GOT3 (cell line): ENCODE data around the gene CMTM6.
"Not testable (repeated sequence)": the region's sequence is repeated elsewhere in the genome, so short reads cannot be mapped to it uniquely, and the experiment has no call there.

ENCODE experiments used
- DNase-seq: peaks from one replicate; lab custom pipeline; 2025; ENCODE audit warnings: mixed read lengths; lab: John Stamatoyannopoulos, UW

CMTM6 gene

DNA sequence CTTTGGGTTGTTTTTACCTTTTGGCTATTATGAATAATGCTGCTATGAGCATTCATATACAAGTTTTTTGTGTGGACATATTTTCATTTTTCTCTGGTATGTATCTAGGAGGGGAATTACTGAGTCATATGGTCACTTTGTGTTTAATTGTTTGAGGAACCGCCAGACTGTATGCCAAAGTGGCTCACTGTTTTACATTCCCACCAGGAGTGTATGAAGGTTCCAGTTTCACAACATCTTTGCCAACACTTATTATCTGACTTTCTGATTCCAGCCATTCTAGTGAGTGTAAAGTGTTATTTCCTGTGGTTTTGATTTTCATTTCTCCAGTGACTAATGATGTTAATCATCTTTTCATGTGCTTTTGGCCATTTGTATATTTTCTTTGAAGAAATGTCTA, 59.2 kb downstream of the CMTM6 start:
- DNase-seq = no peak

DNA sequence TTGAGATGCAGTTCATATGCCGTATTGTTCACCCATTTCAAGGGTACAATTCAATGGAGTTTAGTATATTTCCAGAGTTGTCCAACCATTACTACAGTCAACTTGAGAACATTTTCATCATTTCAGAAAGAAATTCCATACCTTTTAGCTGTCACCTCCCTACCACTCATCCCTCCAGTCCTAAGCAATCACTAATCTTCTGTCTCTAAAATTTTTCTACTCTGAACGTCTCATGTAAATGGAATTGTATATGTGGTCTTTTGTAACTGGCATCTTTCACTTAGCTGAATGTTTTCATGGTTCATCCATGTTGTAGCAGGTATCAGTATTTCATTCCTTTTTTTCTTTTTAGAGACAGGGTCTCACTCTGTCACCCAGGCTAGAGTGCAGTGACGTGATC, 59.9 kb downstream of the CMTM6 start:
- no peak for DNase-seq

DNA sequence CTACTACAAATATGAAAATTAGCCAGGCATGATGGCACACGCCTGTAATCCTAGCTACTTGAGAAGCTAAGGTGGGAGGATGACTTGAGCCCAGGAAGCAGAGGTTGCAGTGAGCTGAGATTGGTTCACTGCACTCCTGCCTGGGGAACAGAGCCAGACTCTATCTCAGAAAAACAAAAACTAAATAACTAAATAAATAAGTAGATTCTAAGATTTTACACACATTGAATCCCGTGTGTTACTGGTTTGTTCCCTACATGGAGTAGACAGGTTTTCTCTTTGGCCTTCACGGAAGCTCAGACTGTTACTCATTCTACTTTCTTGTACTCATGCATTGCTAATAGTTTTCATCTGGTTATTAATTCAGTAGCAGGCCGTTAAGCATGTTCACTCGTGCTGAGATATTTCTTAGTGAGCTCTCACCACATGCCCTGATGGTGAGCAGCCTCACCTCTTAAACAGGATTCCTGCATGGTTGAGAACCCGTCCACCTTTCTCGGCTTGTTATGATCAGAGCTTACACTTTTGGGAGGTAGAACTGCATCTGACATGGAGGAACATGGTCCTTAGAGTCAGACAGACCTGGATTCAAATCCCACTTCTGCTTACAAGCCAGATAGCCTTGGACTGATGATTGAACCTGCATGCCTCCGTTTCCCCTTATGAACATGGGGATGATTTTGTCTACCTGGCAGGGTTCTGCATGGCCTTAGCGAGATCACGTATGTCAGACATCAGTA, 61.9 kb downstream of the CMTM6 start:
- no peak for DNase-seq

DNA sequence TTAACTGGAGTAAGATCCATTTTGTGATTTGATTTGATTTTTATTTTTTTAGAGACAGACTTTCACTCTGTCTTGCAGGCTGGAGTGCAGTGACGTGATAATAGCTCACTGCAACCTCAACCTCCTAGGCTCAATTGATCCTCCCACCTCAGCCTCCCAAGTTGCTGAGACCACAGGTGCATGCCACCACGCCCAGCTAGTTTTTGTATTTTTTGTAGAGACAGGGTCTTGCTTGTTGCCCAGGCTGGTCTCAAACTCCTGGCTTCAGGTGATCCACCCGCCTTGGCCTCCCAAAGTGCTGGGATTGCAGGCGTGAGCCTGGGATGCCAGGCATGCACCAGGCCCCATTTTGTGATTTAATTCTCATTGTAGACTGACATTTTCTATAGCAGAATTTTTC, 63.2 kb downstream of the CMTM6 start:
- DNase-seq = not testable (repeated sequence)

DNA sequence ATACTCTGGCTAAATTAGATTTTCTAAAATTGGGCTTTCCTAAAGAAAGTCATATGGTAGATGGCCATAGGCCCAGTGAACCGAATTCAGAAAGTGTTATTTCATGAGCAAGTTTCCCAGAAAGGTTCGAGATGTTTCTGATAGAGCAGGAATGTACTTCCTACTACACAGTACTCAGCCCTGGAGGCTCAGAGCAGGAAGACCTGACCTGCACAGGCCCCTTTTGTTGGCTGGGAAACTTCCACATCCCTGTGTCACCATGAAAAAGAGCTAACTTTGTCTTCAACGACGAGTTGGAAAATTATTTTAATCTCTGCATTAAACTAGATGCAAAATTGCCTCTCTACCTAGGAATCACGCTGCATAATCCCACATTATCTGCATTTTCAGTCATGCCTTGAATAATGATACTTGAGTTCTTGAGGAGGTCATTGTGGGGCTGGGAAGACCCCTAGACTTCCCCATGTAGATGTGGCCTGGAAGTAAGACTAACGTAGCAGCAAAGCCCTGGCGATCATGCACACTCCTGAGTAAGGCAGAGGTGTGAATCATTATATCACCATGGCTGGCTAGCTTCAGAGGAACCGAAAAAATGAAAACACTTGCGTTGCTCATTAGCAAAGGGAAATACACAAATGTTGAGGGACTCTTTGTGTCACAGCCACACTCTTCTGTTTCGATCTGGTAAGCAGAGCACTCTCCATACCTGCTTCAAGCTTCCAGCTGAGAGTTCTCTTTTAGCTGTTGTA, 63.9 kb downstream of the CMTM6 start:
- no peak for DNase-seq

DNA sequence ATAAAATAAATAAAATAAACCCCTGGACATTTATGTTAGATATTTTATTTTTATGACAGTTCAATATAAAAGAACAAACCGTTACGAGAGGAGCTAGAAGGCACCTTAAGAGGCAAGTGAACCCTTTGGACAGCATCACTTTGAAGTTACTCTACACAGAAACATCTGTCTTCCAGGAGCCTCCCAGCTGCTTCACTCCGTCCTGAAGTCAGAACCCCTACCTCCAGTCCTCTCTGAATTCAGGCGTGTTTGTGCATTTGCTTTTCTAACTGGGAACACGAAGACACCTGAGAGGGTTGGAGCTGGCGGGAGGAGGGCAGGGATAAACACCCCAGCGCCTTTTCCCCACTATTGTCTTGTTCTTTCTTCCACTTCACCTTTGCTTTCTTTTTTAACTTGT, 64.8 kb downstream of the CMTM6 start:
- no peak for DNase-seq

DNA sequence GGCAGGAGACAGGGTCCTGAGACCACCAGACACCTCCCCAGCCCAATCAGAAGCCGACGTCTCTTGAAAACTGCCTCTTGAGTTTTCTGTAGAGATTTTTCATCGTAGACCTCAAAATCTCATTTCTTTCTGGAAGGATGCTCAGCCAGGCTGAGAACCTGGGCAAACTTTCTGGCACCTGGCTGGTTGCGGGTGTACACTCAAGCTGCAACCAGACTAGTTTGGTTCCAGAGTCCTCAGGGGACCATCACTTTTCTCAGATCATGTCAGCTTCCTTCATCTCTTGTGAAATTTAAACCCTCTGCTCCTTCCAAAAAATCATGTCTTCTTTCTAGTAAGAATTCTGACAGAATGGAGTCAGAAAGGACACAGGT, 65.8 kb downstream of the CMTM6 start:
- no peak for DNase-seq

DNA sequence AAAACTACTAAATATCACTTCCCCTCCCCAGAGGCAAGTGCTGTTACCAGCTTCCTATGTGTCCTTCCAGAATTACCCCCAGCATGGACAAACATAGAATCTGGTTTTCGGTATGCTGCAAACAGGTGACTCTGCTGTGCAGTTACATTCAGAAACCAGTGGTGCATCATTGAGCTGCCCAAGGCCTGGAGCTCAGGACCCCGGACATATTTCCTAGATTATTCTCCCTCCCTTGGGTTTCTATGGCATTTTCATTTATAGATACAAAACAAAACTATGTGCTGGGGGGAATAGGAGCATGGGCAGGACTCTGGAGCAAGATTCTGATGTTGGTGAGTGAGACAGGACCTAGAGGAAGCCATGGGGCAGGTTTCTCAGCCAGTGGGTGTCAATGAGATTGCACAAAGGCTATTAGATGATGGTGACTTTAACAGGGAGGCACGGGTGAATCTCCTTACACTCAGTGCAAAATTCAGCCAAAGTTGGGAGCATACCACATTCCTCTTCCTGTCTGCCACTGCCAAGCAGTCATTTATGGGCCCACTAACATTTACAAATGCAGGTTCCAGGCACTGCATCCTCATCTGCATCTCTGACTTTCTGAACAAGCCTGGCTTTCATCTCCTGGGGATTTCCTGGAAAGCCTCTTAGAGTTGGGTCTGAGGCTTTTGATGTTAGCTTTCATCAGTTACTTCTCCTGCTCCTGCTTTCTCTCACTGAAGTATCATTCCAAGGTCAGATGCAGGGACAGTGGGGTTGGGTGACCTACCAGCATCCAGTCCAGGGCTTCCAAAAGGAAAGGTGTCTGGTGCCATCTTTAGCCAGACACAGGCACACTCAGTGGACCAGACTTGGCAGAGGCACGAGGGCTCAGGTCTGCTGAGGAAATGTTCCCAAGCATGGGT, 66.5 kb downstream of the CMTM6 start:
- DNase-seq = no peak

DNA sequence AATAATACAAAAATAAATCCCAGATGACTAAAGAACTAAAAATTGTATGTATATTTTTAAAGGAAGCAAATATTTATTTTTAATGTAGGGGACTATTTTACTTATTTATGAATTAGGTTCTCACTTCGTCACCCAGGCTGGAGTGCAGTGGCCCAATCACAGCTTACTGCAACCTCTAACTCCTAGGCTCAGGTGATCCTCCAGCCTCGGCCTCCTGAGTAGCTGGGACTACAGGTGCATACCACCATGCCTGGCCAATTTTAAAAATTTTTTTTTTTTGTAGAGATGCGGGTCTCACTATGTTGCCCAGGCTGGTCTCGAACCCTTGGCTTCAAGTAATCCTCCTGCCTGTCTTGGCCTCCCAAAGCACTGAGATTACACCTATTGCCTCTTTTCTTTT, 68.4 kb downstream of the CMTM6 start:
- no peak for DNase-seq

DNA sequence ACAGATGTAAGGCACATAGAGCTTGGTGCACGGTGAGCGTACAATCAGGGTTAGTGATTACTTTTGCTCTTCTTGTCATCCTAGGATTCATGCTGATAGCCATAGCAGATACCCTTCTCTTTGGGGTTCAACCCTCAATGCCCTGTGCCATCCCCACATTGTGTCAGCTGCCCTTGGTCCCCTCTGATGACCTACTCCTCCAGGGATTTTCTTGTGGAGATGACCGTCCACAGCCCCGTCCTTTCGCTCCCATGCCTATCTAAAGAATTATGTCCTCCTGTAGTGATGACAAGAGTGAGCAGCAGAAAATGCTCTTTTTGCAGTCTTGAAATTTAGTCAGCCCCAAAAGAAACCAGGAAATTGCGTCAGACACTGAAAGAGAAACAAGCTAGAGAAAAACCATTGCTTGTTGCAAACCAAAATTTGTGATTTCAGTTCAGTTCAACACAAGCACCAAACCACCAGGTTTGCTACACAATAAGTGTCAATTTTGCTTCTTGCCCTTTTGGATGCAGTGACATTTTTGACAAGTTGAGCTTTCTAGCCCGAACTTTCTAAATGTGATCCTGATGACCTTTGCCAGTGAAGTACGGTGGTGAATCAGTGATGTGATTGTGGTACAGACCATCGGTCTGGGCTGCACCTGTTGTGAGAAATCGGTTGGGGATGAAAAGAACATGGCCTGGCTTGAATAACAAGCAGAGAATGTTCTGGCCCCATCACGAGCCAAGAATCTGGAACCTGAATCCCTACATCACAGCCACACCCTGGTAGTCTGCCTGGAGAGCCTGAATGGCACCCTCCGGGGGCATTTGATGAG, 69.7 kb downstream of the CMTM6 start:
- DNase-seq = no peak

DNA sequence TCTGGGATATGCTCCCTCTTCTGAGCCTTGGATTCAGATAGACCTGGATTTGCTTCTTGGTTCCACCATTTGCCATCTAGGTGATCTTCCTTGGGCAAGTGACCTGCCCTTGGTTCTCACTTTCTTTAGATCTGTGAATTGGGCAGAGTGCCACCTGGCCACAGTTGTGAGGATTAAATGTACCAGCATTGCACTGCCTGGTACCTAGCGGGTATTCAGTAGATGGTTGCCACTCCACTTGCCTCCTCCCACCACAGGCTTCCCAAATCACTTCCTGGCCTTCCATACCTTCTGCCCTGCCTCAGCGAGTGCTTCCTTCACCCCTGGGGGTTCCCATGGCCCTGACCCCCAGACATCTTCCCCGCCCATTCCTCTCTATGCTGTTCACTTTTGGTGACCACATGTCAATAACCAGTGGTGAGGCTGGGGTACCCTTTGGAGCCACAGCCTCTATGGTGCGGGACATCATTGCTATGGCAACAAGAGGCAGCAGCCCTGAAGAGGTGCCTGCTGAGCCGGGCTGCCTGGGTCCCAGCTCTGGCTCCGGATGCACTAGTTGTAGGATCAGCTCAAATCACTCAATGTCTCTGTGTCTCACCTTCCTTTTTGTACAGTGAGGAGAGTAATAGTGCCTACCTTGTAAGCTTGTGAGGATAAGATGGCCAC, 70.5 kb downstream of the CMTM6 start:
- no peak for DNase-seq

DNA sequence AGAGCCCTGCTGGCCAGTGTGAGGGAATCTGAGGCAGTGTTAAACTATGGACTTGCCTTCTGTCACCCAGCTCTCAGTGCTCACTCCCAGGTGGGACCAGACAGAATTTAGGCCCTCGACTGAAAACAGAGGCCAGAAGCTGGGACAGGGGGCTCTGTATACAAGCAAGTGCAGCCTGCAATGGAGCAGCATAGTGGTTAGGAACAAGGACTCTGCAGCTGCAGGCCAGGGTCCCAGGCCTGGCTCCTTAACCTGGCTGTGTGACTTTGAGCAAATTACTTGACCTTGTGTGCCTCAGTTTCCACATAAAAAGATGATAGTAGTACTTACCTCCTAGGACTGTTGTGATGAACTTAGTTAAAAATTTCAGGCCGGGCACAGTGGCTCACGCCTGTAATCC, 71.2 kb downstream of the CMTM6 start:
- no peak for DNase-seq
